HG03045 (cell line): Measurements from ENCODE around the gene CAST.
"Not testable (repeated sequence)": the region's sequence is repeated elsewhere in the genome, so short reads cannot be mapped to it uniquely, and the experiment has no call there.

Source experiments
- ATAC-seq: cut with Tn5 transposase; IDR thresholded peaks from one replicate; pipeline ENCODE4 v1.9.1; 2021; ENCODE audit warnings: mild to moderate bottlenecking, moderate library complexity; ENCODE audit not compliant: unreplicated experiment

CAST gene

DNA sequence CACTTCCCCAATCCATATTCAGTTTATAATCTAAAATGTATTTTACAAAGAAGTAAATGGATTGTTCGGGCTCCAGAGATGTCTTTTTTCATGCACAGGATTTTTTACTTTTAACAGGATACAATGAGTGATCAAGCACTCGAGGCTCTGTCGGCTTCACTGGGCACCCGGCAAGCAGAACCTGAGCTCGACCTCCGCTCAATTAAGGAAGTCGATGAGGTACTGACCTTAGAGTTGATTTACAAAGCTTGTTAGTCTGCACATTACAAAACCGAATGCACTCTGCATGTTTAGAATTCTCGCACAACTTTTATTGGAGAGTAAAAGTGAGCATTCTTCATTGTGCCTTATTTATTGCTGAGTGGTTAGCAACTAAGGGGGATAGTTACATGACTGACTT is 80.4 kb downstream of the CAST start:
- no peak for ATAC-seq

DNA sequence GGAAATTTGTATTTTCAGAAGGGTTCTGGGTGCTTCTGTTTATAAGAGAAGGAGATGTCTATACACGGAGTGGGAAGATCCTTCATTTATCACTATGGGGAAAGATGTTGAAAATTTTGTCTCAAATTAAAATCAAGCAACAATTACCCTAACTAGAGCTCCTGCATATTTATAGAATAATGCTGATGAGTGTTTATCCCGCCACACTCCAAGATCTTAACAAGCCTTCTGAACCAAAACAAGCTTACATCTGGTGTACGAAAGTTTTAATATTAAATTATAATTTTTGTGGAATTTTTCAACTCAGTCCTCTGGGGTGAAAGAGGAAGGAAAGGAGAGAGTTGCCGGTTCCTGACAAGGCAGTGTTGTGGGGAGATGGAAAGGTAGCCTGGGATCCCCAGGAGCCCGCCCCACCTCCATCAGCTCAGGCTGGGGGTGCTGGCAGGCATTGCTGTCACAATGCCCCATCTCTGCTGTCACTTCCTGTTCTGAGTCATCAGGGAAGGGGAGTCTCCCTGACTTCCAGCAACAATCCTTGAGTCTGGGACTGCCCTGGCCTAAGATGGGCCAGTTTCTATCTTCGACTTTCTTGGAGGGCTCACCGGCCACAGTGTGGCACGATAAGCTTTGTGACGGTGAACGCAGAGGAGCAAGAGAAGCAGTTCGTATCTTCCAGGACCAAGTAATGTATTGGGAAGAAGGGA is 81.0 kb downstream of the CAST start:
- ATAC-seq, result no peak

DNA sequence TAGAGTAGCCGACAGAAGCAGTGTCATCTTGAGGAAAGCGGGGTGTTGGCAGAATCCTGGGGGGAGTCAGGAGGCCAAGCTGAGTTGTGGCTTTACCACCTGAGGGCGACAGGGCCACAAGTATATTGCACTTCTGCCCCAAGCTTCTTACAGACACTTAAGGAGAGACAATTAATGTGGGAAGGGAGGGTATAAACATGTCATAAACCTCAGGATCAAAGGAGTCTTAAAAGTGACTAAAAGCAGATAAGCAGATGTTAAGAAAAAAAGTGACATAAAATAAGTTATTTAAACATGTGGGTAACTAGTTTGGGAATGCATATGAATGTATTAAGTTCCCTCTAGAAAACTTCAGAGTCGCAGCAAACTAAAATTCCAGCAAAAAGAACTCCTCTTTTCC is 81.6 kb downstream of the CAST start:
- no peak for ATAC-seq

DNA sequence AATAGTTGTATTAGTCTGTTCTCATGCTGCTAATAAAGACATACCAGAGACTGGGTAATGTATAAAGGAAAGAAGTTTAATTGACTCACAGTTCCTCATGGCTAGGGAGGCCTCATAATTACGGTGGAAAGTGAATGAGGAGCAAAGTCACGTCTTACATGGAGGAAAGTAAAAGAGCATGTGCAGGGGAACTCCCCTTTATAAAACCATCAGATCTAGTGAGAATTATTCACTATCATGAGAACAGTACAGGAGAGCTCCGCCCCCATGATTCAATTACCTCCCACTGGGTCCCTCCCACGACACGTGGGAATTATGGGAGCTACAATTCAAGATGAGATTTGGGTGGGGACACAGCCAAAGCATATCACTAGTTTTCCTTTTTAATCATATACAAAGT is 82.0 kb downstream of the CAST start:
- not testable (repeated sequence) for ATAC-seq

DNA sequence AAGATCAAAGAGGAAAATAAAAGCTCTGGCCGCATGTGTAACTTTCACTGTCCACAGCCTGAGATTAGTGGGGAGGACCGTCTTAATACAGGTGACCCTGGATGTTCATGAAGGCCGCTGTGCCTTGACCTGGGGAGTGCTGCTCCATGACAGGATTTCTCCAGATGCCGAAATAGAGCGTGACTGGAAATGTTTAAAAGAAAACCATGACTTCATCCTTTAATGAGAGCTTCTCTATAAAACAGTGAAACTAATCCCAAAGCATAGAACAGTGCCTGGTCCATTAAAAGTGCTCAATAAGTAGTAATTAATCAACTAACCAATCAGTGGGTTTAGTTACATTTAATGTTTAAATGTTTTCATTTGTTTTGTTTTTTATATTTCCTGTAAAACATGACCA is 82.8 kb downstream of the CAST start:
- ATAC-seq, result no peak

DNA sequence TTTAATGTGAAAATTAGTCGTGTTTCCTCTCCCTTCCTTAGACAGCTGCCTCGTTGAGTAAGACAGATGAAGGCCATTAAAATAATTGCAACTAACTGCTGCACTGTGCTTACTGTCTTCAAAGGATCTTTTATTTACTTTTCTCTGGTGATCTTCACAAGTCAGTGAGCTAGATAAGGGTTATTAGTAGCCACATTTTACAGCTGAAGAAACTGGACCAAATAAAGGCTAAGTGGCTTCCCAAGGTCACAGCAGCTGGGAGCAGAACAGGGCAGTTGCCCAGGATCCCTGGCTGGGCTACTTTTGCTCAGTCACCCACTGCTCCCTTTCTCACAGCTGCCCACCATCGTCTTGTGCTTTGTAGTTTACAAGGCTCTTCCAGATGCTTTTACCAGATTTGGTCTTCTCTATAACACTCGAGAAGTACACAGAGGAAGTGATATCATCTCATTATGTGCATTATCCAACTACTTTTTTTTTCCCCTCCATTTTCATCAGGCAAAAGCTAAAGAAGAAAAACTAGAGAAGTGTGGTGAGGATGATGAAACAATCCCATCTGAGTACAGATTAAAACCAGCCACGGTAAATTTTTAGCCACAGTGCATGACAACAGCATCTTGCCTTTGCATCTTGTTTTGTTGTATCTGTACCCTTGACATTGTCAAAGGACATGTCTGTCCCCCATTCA is 83.8 kb downstream of the CAST start:
- ATAC-seq, result no peak

DNA sequence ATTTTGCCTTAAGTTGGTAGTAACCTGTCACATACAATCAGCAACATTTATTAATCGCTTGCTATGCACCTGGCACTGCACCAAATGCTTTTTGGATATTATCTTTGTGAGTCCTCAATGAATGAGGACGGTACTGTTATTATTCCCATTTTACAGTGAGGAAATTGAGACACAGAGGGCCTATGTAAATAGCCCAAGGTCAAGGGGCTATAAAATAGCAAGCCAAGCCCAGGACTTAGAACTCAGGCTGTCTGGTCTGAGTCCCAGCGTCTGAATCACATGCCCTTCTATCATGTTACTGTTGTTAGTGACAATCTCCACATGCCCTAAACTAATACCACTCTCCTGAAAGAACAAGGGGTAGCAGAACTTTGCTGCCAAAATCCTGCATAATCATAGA is 85.5 kb downstream of the CAST start:
- ATAC-seq, result no peak

DNA sequence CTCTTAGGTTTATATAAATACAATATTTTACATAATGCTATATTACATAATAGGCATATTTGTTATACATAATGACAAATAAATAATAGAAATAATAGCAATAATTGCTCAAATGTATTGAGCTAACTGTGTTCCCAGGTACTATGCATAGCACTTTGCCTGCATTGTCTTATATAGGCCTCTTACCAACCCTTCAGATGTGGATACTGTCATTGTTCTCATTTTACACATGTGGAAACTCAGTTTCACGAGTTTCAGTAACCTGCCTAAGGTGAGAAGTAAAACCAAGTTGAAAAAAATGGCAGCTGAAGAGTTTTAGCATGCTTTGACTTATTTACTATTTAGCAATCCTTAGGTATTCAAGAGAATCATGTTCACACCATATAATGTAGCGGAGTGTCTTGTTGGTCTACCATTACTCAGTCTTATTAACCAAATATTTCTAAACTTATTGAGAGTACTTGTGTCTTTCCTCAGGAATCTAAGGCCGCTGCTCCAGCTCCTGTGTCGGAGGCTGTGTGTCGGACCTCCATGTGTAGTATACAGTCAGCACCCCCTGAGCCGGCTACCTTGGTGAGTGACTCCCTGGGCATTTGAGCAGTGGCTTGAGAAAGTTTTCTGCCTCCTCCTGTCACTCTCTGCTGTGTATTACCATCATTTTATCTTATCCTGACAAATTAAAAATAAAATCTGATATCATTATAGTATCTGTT is 88.1 kb downstream of the CAST start:
- ATAC-seq, result no peak

DNA sequence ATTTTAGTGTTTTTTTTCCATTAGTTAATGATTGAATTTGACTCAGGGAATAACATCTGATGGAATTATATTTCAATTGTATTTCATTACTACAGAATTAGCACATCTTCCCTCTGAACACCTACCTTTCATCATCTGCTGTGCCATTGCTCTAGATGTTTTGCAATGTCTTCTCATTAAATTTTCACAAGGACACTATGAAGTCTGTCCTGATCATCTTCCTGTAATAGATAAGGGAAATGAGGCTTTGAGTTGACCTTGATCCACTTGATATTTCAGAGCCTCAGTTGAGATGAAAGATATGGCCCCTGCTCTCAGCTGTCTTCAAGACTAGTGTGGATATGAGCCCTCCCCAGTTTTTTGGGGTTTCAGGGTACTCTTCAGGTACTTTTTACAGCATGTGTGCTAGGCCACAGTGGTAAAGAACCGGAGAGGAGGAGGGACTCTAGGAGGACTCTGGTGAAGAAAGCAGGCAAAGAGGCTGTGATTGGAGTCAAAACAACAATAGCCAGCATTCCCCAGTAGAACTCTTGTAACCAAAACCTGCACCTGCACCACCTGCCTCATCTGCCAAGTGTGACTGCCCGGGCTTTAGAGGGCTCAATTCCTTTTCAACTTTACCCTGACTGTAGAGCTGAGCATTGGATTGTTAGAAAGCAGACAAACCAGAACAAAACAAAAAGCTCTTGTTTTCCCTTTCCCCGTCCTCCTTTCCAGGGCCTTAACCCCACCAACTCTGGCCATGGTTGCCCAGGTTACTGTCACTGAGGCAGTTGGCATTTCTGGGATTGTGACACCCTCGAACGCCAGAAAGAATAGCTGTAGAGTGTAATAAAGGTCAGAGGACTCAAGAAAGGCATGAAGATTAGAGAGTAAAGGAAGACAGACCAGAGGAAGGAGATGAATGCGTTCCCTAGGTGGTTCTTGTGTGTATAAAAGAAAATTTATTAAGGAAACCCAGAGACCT is 89.3 kb downstream of the CAST start:
- ATAC-seq, result no peak

DNA sequence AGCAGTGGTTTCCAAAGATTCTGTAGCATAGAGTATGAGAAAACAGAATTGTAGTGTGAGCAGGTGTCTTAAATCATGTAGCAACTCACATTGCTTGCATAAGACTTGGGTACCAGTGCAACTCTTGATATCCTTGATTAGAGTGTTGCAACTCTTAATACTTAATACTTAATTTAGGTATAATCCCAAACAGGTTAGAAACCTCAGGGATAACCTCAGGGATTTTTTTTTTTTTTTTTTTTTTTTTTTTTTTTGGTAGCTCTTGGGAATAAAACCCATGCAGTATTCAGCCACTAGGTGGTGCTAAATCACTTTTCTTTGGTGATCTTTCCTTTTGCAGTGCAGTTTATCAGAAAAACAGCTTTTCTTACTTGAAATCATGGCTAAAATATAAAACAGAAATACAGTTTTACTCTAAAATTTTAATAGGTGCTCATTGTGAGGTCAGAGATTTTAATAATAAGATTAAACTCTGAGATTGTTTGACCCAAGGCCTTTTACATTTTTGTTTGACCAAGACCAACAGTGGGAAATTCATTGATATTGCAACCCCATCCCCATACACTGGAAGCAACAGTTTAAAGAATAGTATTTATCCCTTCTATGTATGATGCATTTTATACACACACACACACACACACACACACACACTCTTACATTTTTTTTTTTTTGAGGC is 90.3 kb downstream of the CAST start:
- ATAC-seq, result no peak

DNA sequence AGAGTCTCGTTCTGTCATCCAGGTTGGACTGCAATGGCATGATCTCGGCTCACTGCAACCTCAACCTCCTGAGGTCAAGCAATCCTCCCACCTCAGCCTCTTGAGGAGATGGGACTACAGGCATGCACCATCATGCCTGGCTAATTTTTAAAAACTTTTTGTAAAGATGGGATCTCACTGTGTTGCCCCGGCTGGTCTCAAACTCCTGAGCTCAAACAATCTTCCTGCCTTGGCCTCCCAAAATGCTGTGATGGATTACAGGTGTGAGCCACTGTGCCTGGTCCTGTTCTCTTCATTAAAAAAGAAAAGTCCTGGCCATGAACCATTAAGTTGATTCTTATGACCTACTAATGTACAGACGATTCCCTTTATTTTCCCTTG is 90.8 kb downstream of the CAST start:
- no peak for ATAC-seq

DNA sequence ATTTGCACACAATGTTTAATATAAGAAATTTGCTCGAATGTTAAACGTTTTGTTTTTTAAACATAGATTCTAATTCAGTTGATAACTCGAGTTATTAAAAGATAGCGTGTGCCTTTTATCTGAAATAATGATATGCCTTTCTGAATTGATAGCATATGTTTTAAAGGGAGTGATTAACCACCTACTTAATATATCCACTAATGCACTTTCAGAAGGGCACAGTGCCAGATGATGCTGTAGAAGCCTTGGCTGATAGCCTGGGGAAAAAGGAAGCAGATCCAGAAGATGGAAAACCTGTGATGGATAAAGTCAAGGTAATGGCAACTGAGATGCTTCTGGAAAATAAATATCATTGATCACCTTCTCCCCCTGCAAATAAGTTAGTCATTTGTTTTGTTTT is 91.7 kb downstream of the CAST start:
- no peak for ATAC-seq

DNA sequence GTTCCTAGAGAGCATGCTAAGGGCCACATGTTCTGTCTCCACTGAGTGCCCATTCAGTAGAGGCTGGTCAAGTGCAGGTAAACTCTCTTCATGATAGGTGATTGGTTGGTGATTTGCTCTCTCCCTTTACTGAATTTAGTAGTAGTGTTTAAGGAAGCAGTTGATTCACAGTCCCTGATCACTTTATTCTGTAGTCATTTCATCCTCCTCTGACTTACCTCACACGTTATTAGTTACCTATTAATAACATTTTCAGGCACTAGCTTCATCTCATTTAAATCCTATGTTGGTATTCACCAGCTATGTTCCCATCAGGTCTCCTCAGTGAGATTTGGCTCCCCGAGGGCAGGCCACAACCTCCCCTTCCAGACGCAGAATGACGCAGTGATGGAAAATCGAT is 93.7 kb downstream of the CAST start:
- no peak for ATAC-seq

DNA sequence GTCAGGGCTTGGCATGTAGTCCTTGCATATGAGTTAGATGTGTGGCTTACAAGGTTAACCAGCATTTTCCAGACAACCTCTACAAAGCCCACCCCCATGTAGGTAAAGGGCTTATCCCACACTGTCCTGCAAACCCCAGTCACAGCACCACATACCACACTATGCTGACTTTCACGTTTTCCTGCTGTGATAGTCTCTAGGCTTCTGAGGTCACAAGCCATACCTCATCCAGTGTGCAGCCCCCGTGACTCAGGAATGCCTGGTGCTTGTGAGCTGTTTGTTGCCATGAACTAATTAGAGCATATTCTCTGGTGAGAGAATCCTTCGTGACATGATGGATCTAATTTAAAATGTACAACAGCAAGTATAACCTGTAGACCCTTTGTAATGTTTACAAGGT is 94.8 kb downstream of the CAST start:
- ATAC-seq, result no peak

DNA sequence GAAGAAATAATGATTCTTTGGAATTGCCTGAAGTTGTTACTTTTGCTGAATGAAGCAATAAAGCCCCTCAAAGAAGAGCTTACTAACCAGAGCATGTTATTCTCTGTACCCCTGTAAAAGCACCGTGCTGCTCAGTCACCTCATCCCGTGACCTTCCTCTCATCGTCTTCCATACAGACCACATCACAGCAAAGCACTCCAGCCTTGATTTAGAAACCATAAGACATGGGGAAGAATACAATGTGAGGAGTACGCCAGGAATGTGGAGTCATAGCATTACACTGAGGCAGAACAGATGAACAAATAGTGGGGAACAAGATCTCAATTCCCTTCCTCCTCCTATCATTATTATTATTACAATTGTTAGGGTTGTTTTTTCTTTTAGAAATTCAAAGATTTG is 96.4 kb downstream of the CAST start:
- no peak for ATAC-seq

DNA sequence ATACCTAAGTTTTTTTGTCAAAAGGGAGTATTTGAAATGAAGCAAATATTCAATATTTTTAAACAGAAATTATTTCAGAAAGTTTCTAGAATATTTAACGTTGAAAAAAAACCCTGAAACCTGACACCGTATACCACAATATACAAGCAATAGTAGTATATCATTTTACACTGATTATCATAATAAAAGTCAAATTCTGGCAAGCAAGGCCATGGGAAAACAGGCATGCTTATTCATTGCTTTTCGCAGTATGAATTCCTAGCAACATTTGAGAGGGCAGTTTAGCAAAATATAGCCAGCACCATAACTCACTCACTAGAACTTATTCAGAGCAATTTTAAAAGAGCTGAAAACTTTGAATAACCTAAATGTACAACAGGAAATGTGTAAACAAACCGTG is 99.4 kb downstream of the CAST start:
- no peak for ATAC-seq

DNA sequence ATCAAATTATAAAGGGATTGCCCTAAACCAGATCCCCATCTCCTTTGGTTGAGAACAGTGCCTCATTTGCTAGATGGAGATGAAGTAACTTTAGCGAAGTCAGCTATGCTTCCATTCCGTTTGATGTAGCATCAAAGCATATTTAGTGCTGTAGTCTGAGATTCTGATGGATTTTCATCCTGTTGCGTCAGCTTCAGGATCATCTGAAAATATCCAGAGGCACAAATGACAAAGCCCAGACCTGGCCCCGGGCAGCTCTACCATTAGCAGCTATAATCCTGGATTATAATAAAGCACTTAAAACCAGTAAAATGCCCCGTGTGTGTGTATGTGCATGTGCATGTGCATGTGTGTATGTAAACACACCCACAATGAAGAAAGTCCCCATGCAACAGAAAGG is 100.8 kb downstream of the CAST start:
- no peak for ATAC-seq

DNA sequence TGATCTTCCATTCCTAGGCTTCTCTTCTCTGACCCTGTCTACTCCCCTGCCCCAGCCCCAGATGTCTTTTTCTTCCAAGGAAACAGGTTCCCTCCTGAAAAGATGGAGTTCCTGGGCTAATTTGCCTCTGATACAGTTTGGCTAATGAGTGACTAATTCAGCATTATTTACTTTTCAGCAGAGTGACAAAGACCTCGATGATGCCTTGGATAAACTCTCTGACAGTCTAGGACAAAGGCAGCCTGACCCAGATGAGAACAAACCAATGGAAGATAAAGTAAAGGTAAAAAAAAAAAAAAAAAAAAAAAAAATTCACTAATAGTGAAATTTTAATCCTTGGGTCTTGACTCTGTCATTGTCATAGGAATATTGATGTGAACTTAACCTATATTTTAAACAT is 102.9 kb downstream of the CAST start:
- ATAC-seq, result no peak

DNA sequence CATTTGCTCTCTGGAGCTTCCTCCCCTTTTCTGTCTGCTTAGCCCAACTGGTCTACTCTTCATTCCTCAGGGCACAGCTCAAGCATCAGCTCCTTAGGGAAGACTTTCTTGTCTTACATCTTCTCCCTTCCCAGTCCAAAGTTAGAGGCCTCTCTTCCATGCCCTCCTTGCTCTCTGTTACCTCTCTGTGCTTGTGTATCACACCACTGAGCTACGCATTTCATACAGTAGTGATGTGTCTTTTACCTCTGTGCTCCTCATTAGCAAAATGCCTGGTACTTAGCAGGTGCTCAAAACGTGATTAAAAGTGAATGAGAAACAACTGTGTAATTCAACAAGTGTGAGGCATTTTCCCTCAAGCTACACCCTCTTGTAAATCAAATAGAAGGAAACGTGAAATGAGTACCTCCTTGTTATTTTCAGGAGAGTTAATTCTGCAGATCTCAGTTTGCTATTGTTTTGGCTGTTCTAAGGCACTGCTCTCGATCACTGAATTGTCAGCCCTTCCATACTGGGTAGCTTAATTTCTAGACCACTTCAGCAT is 106.6 kb downstream of the CAST start:
- no peak for ATAC-seq

DNA sequence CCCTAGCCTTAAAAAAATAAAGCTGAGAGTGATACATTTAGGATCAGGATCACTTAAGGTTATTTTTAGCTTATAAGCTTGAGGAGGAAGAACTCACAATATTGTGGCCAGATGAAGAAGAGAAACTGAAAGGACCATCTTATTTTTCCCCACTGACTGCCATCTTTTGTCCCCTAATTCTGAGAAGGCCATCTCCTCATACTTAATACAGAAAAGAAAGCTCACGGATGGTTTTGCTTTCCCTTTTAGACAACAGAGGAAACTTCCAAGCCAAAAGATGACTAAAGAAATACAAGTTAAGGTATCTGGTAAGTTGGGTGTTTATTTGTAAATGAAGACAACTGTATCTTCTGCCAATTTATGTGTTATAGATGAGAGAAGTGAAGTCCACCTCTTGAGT is 109.2 kb downstream of the CAST start:
- ATAC-seq, result no peak
